ENCODE results near the gene MARCKS. TPM values are rescaled to one million over a fixed set of nuclear protein-coding genes. Genes with fewer than 3 reads are reported as not detected.

The MARCKS gene
- polyA plus RNA-seq, 12 donors, result 178 to 329 (median 238) TPM

GRCh38 chr6:113847447-113847846 is 9.7 kb upstream of the MARCKS start:
- DNase-seq, result no peak

- DNase-seq, result no peak
These were observed 8.9 kb upstream of the MARCKS start for GRCh38 chr6:113848280-113848679.

- DNase-seq, result no peak
These were observed 8.3 kb upstream of the MARCKS start for GRCh38 chr6:113848811-113849210.

GRCh38 chr6:113853252-113853651 is 3.9 kb upstream of the MARCKS start:
- DNase-seq, result no peak

GRCh38 chr6:113854531-113855499 is 2.3 kb upstream of the MARCKS start:
- peak; percentile 86 for DNase-seq

GRCh38 chr6:113855500-113856374 is 1.4 kb upstream of the MARCKS start:
- DNase-seq, result peak; percentile 80

GRCh38 chr6:113856375-113856624 is 845 bp upstream of the MARCKS start:
- DNase-seq, result no peak

GRCh38 chr6:113857556-113858479 is 673 bp downstream of the MARCKS start:
- peak; percentile 69 for DNase-seq

GRCh38 chr6:113858480-113859348 is 1.6 kb downstream of the MARCKS start:
- DNase-seq, result peak; percentile 93

GRCh38 chr6:113859349-113860180 is 2.4 kb downstream of the MARCKS start:
- DNase-seq, result no peak

- DNase-seq, result peak; percentile 71
These were observed 3.2 kb downstream of the MARCKS start for GRCh38 chr6:113860181-113860955.

GRCh38 chr6:113862112-113862511 is 5.0 kb downstream of the MARCKS start:
- DNase-seq, result no peak

GRCh38 chr6:113870917-113871316 is 13.8 kb downstream of the MARCKS start:
- DNase-seq, result no peak

- no peak for DNase-seq
These were observed 14.8 kb downstream of the MARCKS start for GRCh38 chr6:113871975-113872374.

- no peak for DNase-seq
These were observed 16.0 kb downstream of the MARCKS start for GRCh38 chr6:113873043-113873667.

- no peak for DNase-seq
These were observed 18.3 kb downstream of the MARCKS start for GRCh38 chr6:113875470-113875869.

GRCh38 chr6:113876695-113877094 is 19.6 kb downstream of the MARCKS start:
- no peak for DNase-seq

Data from muscle of arm (tissue), 12 donors.